ENCODE results near the gene C5orf22. TPM values are rescaled to one million over a fixed set of nuclear protein-coding genes. Genes with fewer than 3 reads are reported as not detected.

C5orf22 gene

Small RNA genes within 50 kb of the gene (small RNA-seq; reads per million reads assigned to genes)
- gene RF00019: not detected
- not detected for gene RNU6-363P
